GM19467 (cell line): Measurements from ENCODE around the gene ZNF625.

Source experiments
- ATAC-seq: cut with Tn5 transposase; IDR thresholded peaks from one replicate; pipeline ENCODE4 v1.9.1; 2021; ENCODE audit warnings: mild to moderate bottlenecking, moderate library complexity; ENCODE audit not compliant: unreplicated experiment

ZNF625 gene

DNA sequence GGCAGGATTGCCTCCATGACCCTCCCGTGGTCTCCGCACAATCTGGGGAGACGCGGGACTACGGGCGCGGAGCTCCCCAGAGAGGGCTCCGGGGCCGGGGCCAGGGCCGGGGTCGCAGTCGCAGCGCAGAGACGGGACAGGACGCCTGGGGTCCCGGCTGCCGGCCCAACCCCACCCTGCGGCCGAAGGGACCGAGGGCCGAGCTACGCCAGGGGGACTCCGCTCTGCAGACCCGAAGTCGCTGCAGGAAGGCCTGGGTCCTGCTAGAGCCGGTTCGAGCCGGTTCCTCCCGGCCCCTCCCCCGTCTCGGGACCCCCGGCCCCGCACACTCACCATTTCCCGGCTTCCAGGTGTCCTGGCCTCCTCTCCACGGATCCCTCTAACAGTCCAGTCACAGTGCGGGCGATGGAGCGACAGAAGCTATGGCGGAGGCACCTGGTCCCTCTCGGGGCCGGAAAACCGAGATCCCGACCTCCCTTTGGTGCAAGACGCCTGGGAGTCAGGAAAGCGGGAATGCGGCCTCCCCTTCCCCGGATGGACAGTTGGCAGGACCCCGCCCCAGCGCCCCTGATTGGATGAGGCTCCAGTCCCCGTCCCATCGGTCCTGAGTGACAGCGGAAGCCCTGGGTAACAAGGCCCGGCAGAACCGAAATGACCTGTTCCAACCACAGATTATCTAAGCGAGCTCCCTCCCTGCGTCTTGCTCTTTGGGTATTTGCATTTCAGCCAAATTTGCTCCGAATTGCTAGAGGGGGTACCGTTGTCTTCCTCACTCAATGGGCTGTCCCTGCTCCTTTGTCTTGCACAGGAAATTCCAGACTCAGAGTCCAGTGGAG lies at the start of gene ZNF625:
ZNF625 (minus strand) TSS at position 512 of the 836 bp plus-strand sequence; CDS start at position 336, 176 bp downstream.
- ATAC-seq, result peak; percentile 68

DNA sequence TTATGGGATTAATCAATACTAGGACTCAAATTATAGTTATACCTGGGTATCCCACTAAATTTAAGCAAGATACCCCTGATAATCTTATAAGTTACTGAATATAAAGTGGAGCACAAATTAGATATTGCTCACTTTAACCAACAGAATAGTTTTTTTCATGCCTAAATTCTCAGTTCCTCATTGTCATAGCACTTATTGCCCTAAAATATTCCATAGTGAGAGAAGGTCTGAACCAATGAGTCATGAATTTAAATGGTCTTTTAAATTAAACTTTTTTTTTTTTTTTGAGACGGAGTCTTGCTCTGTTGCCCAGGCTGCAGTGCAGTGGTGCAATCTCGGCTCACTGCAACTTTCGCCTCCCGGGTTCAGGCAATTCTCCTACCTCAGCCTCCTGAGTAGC lies 48.8 kb upstream of the ZNF625 start:
- ATAC-seq, result no peak

DNA sequence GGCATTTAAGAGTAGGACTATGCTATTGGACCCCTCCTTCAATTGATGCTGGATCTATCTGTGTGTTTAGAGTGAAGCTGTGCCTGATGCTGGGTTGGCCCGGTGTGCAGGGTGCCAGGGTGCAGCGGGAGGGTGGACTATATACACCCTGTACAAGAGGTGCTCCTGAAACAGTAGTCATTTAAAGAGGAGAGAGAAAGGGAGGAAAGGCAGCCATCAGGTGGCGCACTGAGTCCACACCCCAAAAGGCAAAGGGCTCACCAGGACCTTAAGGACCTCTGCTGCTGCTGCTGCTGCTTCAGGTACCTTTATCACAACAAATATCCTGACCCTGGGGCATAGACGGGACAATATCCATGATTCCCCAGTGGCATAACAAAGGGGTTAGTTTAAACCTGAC lies 45.7 kb upstream of the ZNF625 start:
- ATAC-seq, result no peak

- no peak for ATAC-seq
These were observed 43.4 kb upstream of the ZNF625 start for GRCh38 chr19:12199757-12200419.

DNA sequence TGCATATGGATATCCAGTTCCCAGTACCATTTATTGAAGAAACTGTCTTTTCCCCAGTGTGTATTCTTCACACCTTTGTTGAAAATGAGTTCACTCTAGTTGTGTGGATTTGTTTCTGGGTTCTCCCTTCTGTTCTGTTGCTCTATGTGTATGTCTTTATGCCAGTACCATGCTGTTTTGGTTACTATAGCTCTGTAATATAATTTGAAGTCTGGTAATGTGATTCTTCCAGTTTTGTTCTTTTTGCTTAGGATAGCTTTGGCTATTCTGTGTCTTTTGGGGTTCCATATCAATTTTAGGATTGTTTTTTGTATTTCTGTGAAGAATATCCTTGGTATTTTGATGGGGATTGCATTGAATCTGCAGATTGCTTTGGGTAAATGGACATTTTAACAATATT lies 41.6 kb upstream of the ZNF625 start:
- no peak for ATAC-seq

- ATAC-seq, result no peak
These were observed 38.5 kb upstream of the ZNF625 start for GRCh38 chr19:12194827-12195731.

GRCh38 chr19:12187625-12188024 lies 31.1 kb upstream of the ZNF625 start:
- no peak for ATAC-seq

GRCh38 chr19:12180377-12180776 lies 23.8 kb upstream of the ZNF625 start:
- no peak for ATAC-seq

DNA sequence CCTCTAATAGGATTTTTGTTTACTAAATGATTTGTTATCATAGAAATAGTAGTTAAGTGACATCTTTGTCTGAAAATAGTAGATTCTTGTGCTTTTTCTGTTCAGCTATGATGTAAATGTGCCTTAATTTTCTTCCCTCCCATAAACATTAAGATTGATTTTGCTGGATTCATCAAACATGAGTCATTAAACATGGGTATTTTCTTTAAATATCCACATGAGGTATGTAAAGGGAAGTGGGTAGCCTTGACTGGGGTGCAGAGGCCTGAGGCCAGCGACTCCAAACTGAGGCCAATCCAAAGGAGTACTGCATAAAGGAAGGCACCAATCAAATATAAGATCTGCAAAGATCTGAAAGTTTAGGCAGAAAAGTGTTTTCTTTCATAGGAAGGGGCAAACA lies 10.1 kb upstream of the ZNF625 start:
- ATAC-seq, result no peak

DNA sequence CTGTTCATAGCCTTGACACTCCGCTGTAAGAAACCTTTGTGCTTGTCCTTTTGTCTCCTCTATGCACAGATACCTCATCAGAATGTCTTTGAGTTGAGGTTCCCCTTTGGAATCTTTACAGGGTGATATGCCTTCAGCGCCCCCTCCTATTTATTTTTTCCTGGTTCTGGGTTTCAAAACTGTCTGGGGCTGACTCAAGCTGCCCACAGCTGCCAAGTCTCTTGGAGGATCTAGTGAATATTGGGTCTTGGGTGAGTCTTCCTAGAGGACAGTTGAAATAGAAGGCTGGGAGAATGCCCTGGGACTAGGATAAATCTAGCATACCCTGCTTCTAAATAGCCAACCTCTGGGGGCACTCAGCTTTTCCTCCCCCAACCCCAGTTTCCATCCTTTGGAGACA lies 7.3 kb upstream of the ZNF625 start:
- no peak for ATAC-seq

GRCh38 chr19:12162882-12163806 lies 6.6 kb upstream of the ZNF625 start, which contains the start of gene ZNF136:
TSS of gene ZNF136 (plus strand) at chr19:12163096. CDS start at chr19:12163204, 108 bp downstream.
- peak; percentile 86 for ATAC-seq

- peak; percentile 7 for ATAC-seq
These were observed 6.0 kb upstream of the ZNF625 start for GRCh38 chr19:12162513-12162881.

DNA sequence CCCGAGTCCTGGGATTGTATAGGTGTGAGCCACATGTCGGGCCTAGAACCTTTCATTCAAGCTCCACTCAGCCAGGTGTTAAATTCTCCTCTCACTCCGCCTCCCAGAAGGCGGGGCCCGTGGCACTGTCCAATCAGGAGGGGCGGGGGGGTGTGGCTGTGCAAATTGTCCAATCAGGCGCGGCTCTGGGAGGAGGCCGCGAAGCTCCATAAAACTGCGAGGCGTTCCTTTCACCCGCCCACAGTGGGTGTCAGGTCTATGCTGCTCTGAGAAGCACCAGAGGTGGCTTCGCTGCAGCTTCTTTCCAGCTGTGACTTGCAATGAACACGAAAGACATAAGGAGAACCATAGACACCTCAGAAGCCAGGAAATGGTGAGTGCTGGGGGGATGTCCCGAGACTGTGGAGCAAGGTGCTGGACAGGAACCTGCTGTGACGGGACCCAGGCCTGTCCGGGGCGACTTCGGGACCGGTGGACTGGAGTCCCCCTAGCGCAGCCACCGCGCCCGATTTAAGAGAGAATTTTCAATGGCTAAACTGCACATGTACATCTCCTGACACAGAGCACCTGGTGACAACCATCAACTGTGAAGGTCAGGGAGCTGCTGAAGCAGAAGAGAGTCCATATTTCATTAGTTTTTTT lies 3.4 kb upstream of the ZNF625 start:
- ATAC-seq, result no peak

DNA sequence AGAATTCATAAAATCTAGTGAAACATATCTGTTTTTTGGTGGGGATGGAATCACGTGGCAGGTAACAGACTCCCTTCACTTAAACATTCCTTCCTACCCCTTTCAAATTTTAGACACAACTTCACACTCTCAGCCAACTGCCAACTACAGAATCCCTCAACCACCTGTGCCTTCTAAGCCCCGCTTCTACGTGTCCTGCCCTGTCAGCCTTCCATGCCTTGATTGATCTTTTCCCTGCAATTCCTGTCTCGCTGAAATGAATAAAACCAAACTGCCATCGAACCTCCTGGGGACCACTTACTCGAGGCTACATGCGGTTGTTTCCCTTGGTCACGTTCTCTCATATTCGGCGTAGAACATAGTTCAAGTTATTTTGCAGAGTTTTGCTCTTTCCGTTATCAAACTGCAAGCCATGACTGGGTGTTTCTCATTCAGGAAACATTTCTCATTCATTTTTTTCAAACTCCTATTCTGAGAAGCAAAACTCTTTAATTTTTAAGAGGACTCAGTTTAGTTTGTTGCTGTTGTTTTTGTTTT lies 1.1 kb downstream of the ZNF625 start:
- no peak for ATAC-seq

GRCh38 chr19:12145348-12145747 lies 11.2 kb downstream of the ZNF625 start:
- no peak for ATAC-seq

- no peak for ATAC-seq
These were observed 15.2 kb downstream of the ZNF625 start for GRCh38 chr19:12141405-12141736.

DNA sequence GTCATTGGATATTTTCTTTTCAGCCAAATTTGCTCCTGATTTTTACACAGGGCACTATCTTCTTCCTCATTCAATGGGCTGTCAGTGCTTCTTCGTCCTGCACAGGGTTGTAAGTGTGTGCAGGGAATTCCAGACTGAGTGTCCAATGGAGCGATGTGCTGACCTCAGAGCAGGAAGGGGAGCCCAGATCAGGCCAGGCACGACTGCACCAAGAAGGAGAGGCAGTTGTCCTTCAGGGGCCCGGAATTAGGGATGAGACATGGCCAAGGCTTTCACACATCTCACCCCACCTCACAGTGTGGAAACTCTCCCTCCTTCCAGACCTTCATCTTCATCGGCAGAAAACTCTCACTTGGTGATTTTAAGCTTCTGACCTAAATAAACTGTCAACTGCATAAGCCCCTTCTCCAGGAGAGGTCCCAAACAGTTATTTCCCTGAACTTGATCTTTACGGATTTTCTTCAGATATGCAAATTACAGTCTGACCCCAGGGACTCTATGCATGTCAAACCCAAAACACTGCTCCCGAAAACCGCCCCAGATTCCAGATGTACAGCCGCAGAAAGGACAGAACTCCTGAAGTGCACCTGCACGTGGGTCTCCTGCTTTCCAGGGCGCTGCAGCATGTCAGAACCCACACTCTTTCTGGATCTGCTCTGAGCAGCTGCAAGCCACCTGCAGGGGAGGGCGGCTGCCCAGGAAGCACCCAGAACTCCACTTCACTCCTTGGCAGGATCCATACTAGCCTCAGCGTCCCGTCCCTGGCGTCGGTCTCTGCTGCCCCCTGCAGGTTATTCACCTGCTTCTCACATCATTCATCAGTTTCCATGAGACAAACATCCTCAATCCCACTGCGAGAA lies 15.8 kb downstream of the ZNF625 start:
- ATAC-seq, result peak; percentile 34

GRCh38 chr19:12139885-12140544 lies 16.5 kb downstream of the ZNF625 start, which contains the start of gene ZNF20:
TSS of gene ZNF20 (minus strand) at chr19:12140350. CDS start at chr19:12140182, 168 bp downstream.
- ATAC-seq, result peak; percentile 82
